ENCODE data around the gene PHF2. TPM values are rescaled to one million over a fixed set of nuclear protein-coding genes. Genes with fewer than 3 reads are reported as not detected.
A peak's percentile ranks its signal among the peaks of the same experiment; 100 is the strongest.

The PHF2 gene
- total and polyA plus RNA-seq, 2 experiments from 2014 or later, result 4.3 to 11.8 TPM

- H3K27me3 ChIP-seq (ENCODE audit: insufficient read depth), result no peaks in the 10 kb centered on the region
- TF ChIP-seq STAT1 (IDR thresholded peaks at IDR 0.05; ENCODE audit: unreplicated experiment) (no peak), EZH2 (IDR thresholded peaks at IDR 0.05; ENCODE audit: low read depth, unreplicated experiment) (no peak), EZH2phosphoT487 (IDR thresholded peaks at IDR 0.05; ENCODE audit: unreplicated experiment) (no peak), ZNF114 (CRISPR knock-in tag; IDR thresholded peaks at IDR 0.05) (no peak), JUNB (IDR thresholded peaks at IDR 0.05; ENCODE audit: unreplicated experiment) (no peak), ZNF331 (CRISPR knock-in tag; IDR thresholded peaks at IDR 0.05; ENCODE audit: low read depth) (no peak), CREB1 (CRISPR knock-in tag; IDR thresholded peaks at IDR 0.05; ENCODE audit: low read depth) (no peak), NANOG (IDR thresholded peaks at IDR 0.05; ENCODE audit: borderline replicate concordance) (no peak)
- TF ChIP-seq, protein P1, sequence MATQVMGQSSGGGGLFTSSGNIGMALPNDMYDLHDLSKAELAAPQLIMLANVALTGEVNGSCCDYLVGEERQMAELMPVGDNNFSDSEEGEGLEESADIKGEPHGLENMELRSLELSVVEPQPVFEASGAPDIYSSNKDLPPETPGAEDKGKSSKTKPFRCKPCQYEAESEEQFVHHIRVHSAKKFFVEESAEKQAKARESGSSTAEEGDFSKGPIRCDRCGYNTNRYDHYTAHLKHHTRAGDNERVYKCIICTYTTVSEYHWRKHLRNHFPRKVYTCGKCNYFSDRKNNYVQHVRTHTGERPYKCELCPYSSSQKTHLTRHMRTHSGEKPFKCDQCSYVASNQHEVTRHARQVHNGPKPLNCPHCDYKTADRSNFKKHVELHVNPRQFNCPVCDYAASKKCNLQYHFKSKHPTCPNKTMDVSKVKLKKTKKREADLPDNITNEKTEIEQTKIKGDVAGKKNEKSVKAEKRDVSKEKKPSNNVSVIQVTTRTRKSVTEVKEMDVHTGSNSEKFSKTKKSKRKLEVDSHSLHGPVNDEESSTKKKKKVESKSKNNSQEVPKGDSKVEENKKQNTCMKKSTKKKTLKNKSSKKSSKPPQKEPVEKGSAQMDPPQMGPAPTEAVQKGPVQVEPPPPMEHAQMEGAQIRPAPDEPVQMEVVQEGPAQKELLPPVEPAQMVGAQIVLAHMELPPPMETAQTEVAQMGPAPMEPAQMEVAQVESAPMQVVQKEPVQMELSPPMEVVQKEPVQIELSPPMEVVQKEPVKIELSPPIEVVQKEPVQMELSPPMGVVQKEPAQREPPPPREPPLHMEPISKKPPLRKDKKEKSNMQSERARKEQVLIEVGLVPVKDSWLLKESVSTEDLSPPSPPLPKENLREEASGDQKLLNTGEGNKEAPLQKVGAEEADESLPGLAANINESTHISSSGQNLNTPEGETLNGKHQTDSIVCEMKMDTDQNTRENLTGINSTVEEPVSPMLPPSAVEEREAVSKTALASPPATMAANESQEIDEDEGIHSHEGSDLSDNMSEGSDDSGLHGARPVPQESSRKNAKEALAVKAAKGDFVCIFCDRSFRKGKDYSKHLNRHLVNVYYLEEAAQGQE (IDR thresholded peaks at IDR 0.05; ENCODE audit: unreplicated experiment), result no peak
- TF ChIP-seq, protein P2, sequence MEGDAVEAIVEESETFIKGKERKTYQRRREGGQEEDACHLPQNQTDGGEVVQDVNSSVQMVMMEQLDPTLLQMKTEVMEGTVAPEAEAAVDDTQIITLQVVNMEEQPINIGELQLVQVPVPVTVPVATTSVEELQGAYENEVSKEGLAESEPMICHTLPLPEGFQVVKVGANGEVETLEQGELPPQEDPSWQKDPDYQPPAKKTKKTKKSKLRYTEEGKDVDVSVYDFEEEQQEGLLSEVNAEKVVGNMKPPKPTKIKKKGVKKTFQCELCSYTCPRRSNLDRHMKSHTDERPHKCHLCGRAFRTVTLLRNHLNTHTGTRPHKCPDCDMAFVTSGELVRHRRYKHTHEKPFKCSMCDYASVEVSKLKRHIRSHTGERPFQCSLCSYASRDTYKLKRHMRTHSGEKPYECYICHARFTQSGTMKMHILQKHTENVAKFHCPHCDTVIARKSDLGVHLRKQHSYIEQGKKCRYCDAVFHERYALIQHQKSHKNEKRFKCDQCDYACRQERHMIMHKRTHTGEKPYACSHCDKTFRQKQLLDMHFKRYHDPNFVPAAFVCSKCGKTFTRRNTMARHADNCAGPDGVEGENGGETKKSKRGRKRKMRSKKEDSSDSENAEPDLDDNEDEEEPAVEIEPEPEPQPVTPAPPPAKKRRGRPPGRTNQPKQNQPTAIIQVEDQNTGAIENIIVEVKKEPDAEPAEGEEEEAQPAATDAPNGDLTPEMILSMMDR (conservative IDR thresholded peaks at IDR 0.05; ENCODE audit: low read depth in 2 of 2), result no peak
- TF ChIP-seq, protein P3, sequence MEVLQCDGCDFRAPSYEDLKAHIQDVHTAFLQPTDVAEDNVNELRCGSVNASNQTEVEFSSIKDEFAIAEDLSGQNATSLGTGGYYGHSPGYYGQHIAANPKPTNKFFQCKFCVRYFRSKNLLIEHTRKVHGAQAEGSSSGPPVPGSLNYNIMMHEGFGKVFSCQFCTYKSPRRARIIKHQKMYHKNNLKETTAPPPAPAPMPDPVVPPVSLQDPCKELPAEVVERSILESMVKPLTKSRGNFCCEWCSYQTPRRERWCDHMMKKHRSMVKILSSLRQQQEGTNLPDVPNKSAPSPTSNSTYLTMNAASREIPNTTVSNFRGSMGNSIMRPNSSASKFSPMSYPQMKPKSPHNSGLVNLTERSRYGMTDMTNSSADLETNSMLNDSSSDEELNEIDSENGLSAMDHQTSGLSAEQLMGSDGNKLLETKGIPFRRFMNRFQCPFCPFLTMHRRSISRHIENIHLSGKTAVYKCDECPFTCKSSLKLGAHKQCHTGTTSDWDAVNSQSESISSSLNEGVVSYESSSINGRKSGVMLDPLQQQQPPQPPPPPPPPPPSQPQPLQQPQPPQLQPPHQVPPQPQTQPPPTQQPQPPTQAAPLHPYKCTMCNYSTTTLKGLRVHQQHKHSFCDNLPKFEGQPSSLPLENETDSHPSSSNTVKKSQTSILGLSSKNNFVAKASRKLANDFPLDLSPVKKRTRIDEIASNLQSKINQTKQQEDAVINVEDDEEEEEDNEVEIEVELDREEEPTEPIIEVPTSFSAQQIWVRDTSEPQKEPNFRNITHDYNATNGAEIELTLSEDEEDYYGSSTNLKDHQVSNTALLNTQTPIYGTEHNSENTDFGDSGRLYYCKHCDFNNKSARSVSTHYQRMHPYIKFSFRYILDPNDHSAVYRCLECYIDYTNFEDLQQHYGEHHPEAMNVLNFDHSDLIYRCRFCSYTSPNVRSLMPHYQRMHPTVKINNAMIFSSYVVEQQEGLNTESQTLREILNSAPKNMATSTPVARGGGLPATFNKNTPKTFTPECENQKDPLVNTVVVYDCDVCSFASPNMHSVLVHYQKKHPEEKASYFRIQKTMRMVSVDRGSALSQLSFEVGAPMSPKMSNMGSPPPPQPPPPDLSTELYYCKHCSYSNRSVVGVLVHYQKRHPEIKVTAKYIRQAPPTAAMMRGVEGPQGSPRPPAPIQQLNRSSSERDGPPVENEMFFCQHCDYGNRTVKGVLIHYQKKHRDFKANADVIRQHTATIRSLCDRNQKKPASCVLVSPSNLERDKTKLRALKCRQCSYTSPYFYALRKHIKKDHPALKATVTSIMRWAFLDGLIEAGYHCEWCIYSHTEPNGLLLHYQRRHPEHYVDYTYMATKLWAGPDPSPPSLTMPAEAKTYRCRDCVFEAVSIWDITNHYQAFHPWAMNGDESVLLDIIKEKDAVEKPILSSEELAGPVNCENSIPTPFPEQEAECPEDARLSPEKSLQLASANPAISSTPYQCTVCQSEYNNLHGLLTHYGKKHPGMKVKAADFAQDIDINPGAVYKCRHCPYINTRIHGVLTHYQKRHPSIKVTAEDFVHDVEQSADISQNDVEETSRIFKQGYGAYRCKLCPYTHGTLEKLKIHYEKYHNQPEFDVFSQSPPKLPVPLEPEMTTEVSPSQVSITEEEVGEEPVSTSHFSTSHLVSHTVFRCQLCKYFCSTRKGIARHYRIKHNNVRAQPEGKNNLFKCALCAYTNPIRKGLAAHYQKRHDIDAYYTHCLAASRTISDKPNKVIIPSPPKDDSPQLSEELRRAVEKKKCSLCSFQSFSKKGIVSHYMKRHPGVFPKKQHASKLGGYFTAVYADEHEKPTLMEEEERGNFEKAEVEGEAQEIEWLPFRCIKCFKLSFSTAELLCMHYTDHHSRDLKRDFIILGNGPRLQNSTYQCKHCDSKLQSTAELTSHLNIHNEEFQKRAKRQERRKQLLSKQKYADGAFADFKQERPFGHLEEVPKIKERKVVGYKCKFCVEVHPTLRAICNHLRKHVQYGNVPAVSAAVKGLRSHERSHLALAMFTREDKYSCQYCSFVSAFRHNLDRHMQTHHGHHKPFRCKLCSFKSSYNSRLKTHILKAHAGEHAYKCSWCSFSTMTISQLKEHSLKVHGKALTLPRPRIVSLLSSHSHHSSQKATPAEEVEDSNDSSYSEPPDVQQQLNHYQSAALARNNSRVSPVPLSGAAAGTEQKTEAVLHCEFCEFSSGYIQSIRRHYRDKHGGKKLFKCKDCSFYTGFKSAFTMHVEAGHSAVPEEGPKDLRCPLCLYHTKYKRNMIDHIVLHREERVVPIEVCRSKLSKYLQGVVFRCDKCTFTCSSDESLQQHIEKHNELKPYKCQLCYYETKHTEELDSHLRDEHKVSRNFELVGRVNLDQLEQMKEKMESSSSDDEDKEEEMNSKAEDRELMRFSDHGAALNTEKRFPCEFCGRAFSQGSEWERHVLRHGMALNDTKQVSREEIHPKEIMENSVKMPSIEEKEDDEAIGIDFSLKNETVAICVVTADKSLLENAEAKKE (CRISPR knock-in tag; IDR thresholded peaks at IDR 0.05), result no peak
- TF ChIP-seq, protein P4, sequence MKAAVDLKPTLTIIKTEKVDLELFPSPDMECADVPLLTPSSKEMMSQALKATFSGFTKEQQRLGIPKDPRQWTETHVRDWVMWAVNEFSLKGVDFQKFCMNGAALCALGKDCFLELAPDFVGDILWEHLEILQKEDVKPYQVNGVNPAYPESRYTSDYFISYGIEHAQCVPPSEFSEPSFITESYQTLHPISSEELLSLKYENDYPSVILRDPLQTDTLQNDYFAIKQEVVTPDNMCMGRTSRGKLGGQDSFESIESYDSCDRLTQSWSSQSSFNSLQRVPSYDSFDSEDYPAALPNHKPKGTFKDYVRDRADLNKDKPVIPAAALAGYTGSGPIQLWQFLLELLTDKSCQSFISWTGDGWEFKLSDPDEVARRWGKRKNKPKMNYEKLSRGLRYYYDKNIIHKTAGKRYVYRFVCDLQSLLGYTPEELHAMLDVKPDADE (IDR thresholded peaks at IDR 0.05), result no peak
- H3K27me3 Mint-ChIP-seq (ENCODE audit: insufficient read depth, low read depth, poor library complexity), result peaks cover 6% of the 10 kb centered on the region
- H3F3A ChIP-seq (replicated peaks; ENCODE audit: low read depth), result peaks cover 9% of the 10 kb centered on the region; the same call in 1 of the 2 replicates
- peak; percentile 36 for DNase-seq (ENCODE audit: low spot score)
- peaks cover 13% of the 10 kb centered on the region for H3K4me1 ChIP-seq (ENCODE audit: insufficient read depth)
- H3K36me3 Mint-ChIP-seq (ENCODE audit: low read depth), result no peaks in the 10 kb centered on the region
- peaks cover 29% of the 10 kb centered on the region for H3K4me1 Mint-ChIP-seq
- no peak overlapping the region for H2AFZ ChIP-seq
- peak overlapping the region; percentile 70 for H3K4me2 ChIP-seq
- H3K9me3 Mint-ChIP-seq, result no peaks in the 10 kb centered on the region
- H3K9me2 ChIP-seq (ENCODE audit: insufficient read depth), result 0 out of 2 replicates have a peak, but pooled peaks cover 7% of the 10 kb centered on the region
- H3K36me3 ChIP-seq (ENCODE audit: insufficient read depth), result no peaks in the 10 kb centered on the region
- H3K27ac ChIP-seq (ENCODE audit: low read depth), result peak overlapping the region; percentile 80; the same call in 1 of the 2 replicates
- no peaks in the 10 kb centered on the region for H4K20me1 ChIP-seq (replicated peaks; ENCODE audit: insufficient read depth)
- H3K4me3 ChIP-seq, result peak overlapping the region; percentile 32
- H3K4me3 Mint-ChIP-seq, result no peak overlapping the region
- peak; percentile 50 for ATAC-seq
- H3K79me2 ChIP-seq (replicated peaks; ENCODE audit: insufficient read depth), result no peaks in the 10 kb centered on the region
- H3K27ac Mint-ChIP-seq, result no peak overlapping the region; the same call in 1 of the 2 replicates
These were observed 40.9 kb downstream of the PHF2 start for GRCh38 chr9:93617273-93617672.
